GM12878 (cell line): Measurements from ENCODE around the gene JAG2. TPM values are rescaled to one million over a fixed set of nuclear protein-coding genes. Genes with fewer than 3 reads are reported as not detected.

Experiments
- ATAC-seq: fragments of 200-7000 bp; cut with Tn5 transposase; 3 replicates; pipeline ENCODE4 v1.9.1; 2020; ENCODE audit warnings: mild to moderate bottlenecking, moderate library complexity
- BruUV-seq: library from RNA; stranded (reverse); fragments of 400-500 nt; replicated peaks from 2 replicates; lab custom pipeline; 2021; lab: Mats Ljungman, UMichigan
- CTCF ChIA-PET: fragments of 300-600 bp; sonication (Branson Sonifier 250); formaldehyde crosslinking; extraction: SDS; loops from one replicate; lab custom pipeline; 2021; ENCODE audit warnings: inconsistent platforms; lab: Yijun Ruan, JAX
- POLR2A ChIA-PET: fragments of 350-600 bp; formaldehyde crosslinking; extraction: SDS; loops from one replicate; lab custom pipeline; 2021; ENCODE audit warnings: inconsistent platforms; lab: Charles Lee
- RAD21 ChIA-PET: fragments of 300-600 bp; sonication (Branson Sonifier 250); formaldehyde crosslinking; loops from one replicate; lab custom pipeline; 2023; ENCODE audit warnings: antibody characterized with exemption; ENCODE audit not compliant: unreplicated experiment; lab: Charles Lee
- SMC1A ChIA-PET: fragments of 300-600 bp; sonication (Branson Sonifier 250); formaldehyde crosslinking; loops from one replicate; lab custom pipeline; 2023; ENCODE audit not compliant: unreplicated experiment, uncharacterized antibody; lab: Charles Lee
- DNase-seq: peaks from one replicate; pipeline ENCODE4 v3.0.0-alpha.2; 2011; ENCODE audit warnings: low read depth, low spot score
- FAIRE-seq: peaks from 3 replicates; lab custom pipeline; 2011; peaks lifted over from hg19 to GRCh38; lab: Jason Lieb, UNC
- H2AFZ ChIP-seq: 2 replicates; pipeline ENCODE4 v1.6.0; 2011; ENCODE audit warnings: low read depth, low read length, control low read depth; ENCODE audit not compliant: control insufficient read depth
- H3K27ac ChIP-seq: 2 replicates; pipeline ENCODE4 v1.5.1; 2011; ENCODE audit warnings: control low read depth; ENCODE audit not compliant: control insufficient read depth, insufficient read depth
- H3K27me3 ChIP-seq, 2 experiments: replicated peaks in 1 of 2; 2 replicates each; pipeline versions ENCODE4 v1.6.0 to v1.6.1; 2011; ENCODE audit warnings: low read length in 1 of 2; ENCODE audit not compliant: control insufficient read depth in 2 of 2, insufficient read depth in 2 of 2
- H3K36me3 ChIP-seq, 2 experiments: 2 replicates each; pipeline ENCODE4 v1.5.1; 2011; ENCODE audit warnings: low read length in 1 of 2; ENCODE audit not compliant: control insufficient read depth in 2 of 2, insufficient read depth in 2 of 2
- H3K4me1 ChIP-seq: 2 replicates; pipeline ENCODE4 v1.6.1; 2011; ENCODE audit warnings: mild to moderate bottlenecking, low read length, moderate library complexity, mixed read lengths; ENCODE audit not compliant: control insufficient read depth, insufficient read depth
- H3K4me2 ChIP-seq: 2 replicates; pipeline ENCODE4 v1.6.0; 2011; ENCODE audit warnings: control low read depth; ENCODE audit not compliant: control insufficient read depth, insufficient read depth
- H3K4me3 ChIP-seq: fragments of 200-600 bp; sonication (generic); 2 replicates; pipeline ENCODE4 v1.5.1; 2016
- H3K79me2 ChIP-seq: 2 replicates; pipeline ENCODE4 v1.6.0; 2011; ENCODE audit warnings: low read length; ENCODE audit not compliant: control insufficient read depth, insufficient read depth
- H3K9ac ChIP-seq: 2 replicates; pipeline ENCODE4 v1.8.0; 2011; ENCODE audit warnings: low read length, control low read depth, mixed read lengths; ENCODE audit not compliant: control insufficient read depth, insufficient read depth
- H3K9me3 ChIP-seq: replicated peaks from 3 replicates; pipeline ENCODE4 v1.5.1; 2011; ENCODE audit warnings: mild to moderate bottlenecking, low read length; ENCODE audit not compliant: control insufficient read depth, insufficient read depth
- H4K20me1 ChIP-seq: 2 replicates; pipeline ENCODE4 v1.6.0; 2011; ENCODE audit not compliant: control insufficient read depth, insufficient read depth
- ASH2L ChIP-seq: fragments of 300-600, 200-600 bp; sonication (generic); IDR thresholded peaks from 2 replicates; pipeline ENCODE4 v1.6.1; 2017; ENCODE audit warnings: low read depth, mild to moderate bottlenecking, borderline replicate concordance
- BCL11A ChIP-seq: IDR thresholded peaks from 2 replicates; pipeline ENCODE4 v1.6.1; 2011; ENCODE audit warnings: low read depth, low read length
- CBFB ChIP-seq: IDR thresholded peaks from 2 replicates; pipeline ENCODE4 v1.6.1; 2016; ENCODE audit warnings: antibody characterized with exemption, low read depth
- DPF2 ChIP-seq: fragments of 450-650 bp; IDR thresholded peaks from 2 replicates; pipeline ENCODE4 v1.6.1; 2017; ENCODE audit warnings: mild to moderate bottlenecking
- IRF4 ChIP-seq: IDR thresholded peaks from 2 replicates; pipeline ENCODE4 v1.6.1; 2011; ENCODE audit warnings: low read depth, low read length
- KAT2A ChIP-seq: conservative IDR thresholded peaks from 2 replicates; pipeline ENCODE4 v1.6.1; 2011; ENCODE audit warnings: low read depth, low read length; ENCODE audit not compliant: control insufficient read depth
- KLF5 ChIP-seq: fragments of 450-650 bp; IDR thresholded peaks from 2 replicates; pipeline ENCODE4 v1.6.1; 2014; ENCODE audit warnings: mild to moderate bottlenecking; ENCODE audit not compliant: partially characterized antibody
- NKRF ChIP-seq: fragments of 450-650 bp; conservative IDR thresholded peaks from 2 replicates; pipeline ENCODE4 v1.6.1; 2017; ENCODE audit warnings: mild to moderate bottlenecking, moderate library complexity
- NR2C2 ChIP-seq: IDR thresholded peaks from 2 replicates; pipeline ENCODE4 v1.6.1; 2011; ENCODE audit warnings: borderline replicate concordance, low read depth; ENCODE audit not compliant: control insufficient read depth, insufficient read length
- RAD51 ChIP-seq: fragments of 450-650 bp; IDR thresholded peaks from 2 replicates; pipeline ENCODE4 v1.6.1; 2016; ENCODE audit warnings: moderate library complexity, mild to moderate bottlenecking, inconsistent platforms
- RELA ChIP-seq: fragments of 450-650 bp; IDR thresholded peaks from 2 replicates; pipeline ENCODE4 v1.8.0; 2014; ENCODE audit warnings: borderline replicate concordance; ENCODE audit not compliant: partially characterized antibody
- SIN3A ChIP-seq: IDR thresholded peaks from 2 replicates; pipeline ENCODE4 v1.6.1; 2012; ENCODE audit warnings: low read depth, low read length, improper control_type of control experiment
- SMC3 ChIP-seq: IDR thresholded peaks from 2 replicates; pipeline ENCODE4 v1.6.1; 2011; ENCODE audit warnings: low read length, improper control_type of control experiment, borderline replicate concordance
- SREBF2 ChIP-seq: IDR thresholded peaks from 2 replicates; pipeline ENCODE4 v1.6.1; 2012; ENCODE audit warnings: mild to moderate bottlenecking, low read length
- SUPT20H ChIP-seq: IDR thresholded peaks from 2 replicates; pipeline ENCODE4 v1.6.1; 2011; ENCODE audit warnings: low read depth, mild to moderate bottlenecking, low read length, moderate library complexity, borderline replicate concordance; ENCODE audit not compliant: control insufficient read depth
- SUZ12 ChIP-seq: fragments of 200-600 bp; sonication (generic); IDR thresholded peaks from one replicate; pipeline ENCODE4 v1.6.1; 2018; ENCODE audit warnings: antibody characterized with exemption, mild to moderate bottlenecking; ENCODE audit not compliant: unreplicated experiment
- ZNF207 ChIP-seq: fragments of 450-650 bp; IDR thresholded peaks from 2 replicates; pipeline ENCODE4 v1.6.1; 2014; ENCODE audit warnings: antibody characterized with exemption, mild to moderate bottlenecking, borderline replicate concordance
- WGBS: methylation state at CpG from one replicate; pipeline ENCODE4 v1.1.6; 2016; ENCODE audit warnings: low lambda C conversion rate; ENCODE audit not compliant: insufficient replicate concordance, insufficient coverage; ENCODE audit errors: missing lambda C conversion rate; 5-methylcytosine and 5-hydroxymethylcytosine counted together
- in situ Hi-C: fragments of 300-500 bp; cut with MboI; formaldehyde crosslinking; loops from 9 replicates; pipeline ENCODE4 v1.14.3; 2018; ENCODE audit warnings: mixed read lengths
- intact Hi-C: fragments of 100-400 bp; cut with micrococcal nuclease; formaldehyde crosslinking; loops from one replicate; pipeline ENCODE4 v1.14.2; 2022; ENCODE audit not compliant: unreplicated experiment
- polyA plus RNA-seq, 11 experiments: library from polyadenylated mRNA; depleted of rRNA in 4 of 11; unstranded in 6 of 11; stranded (reverse) in 5 of 11; fragments of >200 nt; fragmentation: Nextera tagmentation in 4 of 11; fragmentation: Illumina TruSeq in 1 of 11; extraction: Ambion mirVana in 4 of 11; extraction: Trizol in 1 of 11; gene quantifications; 1 replicate in 1 of 11; 2 replicates in 10 of 11; pipeline versions ENCODE4 v1.2.1 to v1.2.3, GENCODE V29; 2011 to 2016; ENCODE audit warnings: inconsistent platforms in 2 of 11, missing spikeins in 2 of 11, low read depth in 1 of 11
- total RNA-seq, 4 experiments: library from RNA; depleted of rRNA in 3 of 4; stranded (reverse); fragments of >200 nt in 3 of 4; fragmentation: Illumina TruSeq in 1 of 4; extraction: Trizol in 1 of 4; gene quantifications; 2 replicates each; pipeline versions ENCODE4 v1.2.1 to v1.2.3, GENCODE V29; 2013 to 2021

JAG2 gene
- total and polyA plus RNA-seq, 10 of the 15 experiments (the other 5 are each of a cell fraction or from before 2014, with no cell fraction given) = 0.04 to 0.14 (median 0.06) TPM; not detected in 5

GRCh38 chr14:105207996-105208737, 39.6 kb upstream of the JAG2 start:
- no peak for TF ChIP-seq SUZ12
- TF ChIP-seq ZNF207 = no peak
- TF ChIP-seq RAD51 = no peak
- no peak for TF ChIP-seq SMC3
- ChIA-PET SMC1A (no interaction called here), POLR2A (no interaction called here), RAD21 (no interaction called here), CTCF (no interaction called here)
- ATAC-seq (no peak), DNase-seq (no peak), FAIRE-seq (no peak)
- no peak overlapping the region for H3K4me3 ChIP-seq
- no peak overlapping the region for H3K4me2 ChIP-seq
- peaks cover 0 to 9% of the 10 kb centered on the region in 2 experiments; a peak in 2 of 4 replicates for H3K36me3 ChIP-seq
- in situ Hi-C loops = no loop called here
- intact Hi-C loops = no loop called here
- H3K4me1 ChIP-seq = no peaks in the 10 kb centered on the region
- BruUV-seq = no TSS peak
- no peaks in the 10 kb centered on the region for H3K79me2 ChIP-seq
- no peaks in the 10 kb centered on the region for H3K9me3 ChIP-seq
- WGBS = 74% methylated on average over 16 of the region's 25 CpGs
- H2AFZ ChIP-seq = no peak overlapping the region
- H3K9ac ChIP-seq = no peak overlapping the region
- H3K27ac ChIP-seq = no peak overlapping the region
- no peaks in the 10 kb centered on the region for H4K20me1 ChIP-seq
- no peaks in the 10 kb centered on the region for H3K27me3 ChIP-seq

- CTCF ChIA-PET = no interaction called here
- TF ChIP-seq SUZ12 (no peak), IRF4 (no peak), SUPT20H (no peak), ASH2L (no peak), RELA (no peak), KAT2A (no peak), NKRF (no peak), KLF5 (no peak), NR2C2 (no peak), CBFB (no peak), BCL11A (no peak), SIN3A (no peak), DPF2 (no peak), SREBF2 (no peak)
Measured at GRCh38 chr14:105207460-105207901, 38.9 kb upstream of the JAG2 start.

More at GRCh38 chr14:105207460-105207901, 38.9 kb upstream of the JAG2 start:
- H3K27me3 ChIP-seq = no peaks in the 10 kb centered on the region
- no peak overlapping the region for H3K4me2 ChIP-seq
- ChIA-PET RAD21 (no interaction called here), POLR2A (no interaction called here), SMC1A (no interaction called here)
- FAIRE-seq (no peak), ATAC-seq (no peak), DNase-seq (no peak)
- BruUV-seq = no TSS peak
- H3K27ac ChIP-seq = no peak overlapping the region
- WGBS = 71% methylated on average over 13 of the region's 13 CpGs
- peaks cover 0 to 7% of the 10 kb centered on the region in 2 experiments; a peak in 2 of 4 replicates for H3K36me3 ChIP-seq
- intact Hi-C loops = no loop called here
- no peak overlapping the region for H2AFZ ChIP-seq
- no peaks in the 10 kb centered on the region for H3K9me3 ChIP-seq
- H3K9ac ChIP-seq = no peak overlapping the region
- no peaks in the 10 kb centered on the region for H4K20me1 ChIP-seq
- no peak overlapping the region for H3K4me3 ChIP-seq
- in situ Hi-C loops = no loop called here
- H3K79me2 ChIP-seq = no peaks in the 10 kb centered on the region
- H3K4me1 ChIP-seq = no peaks in the 10 kb centered on the region
